ENCODE data around the gene DOCK6. TPM values are rescaled to one million over a fixed set of nuclear protein-coding genes. Genes with fewer than 3 reads are reported as not detected.

Gene DOCK6
- total and polyA plus RNA-seq, 2 of the 13 experiments (the other 11 are each of a cell fraction or from before 2014, with no cell fraction given): 5.4 to 38.1 TPM

GRCh38 chr19:11293433-11294389, 31.4 kb upstream of the DOCK6 start (continued):
- TF ChIP-seq ZNF556 (CRISPR knock-in tag; IDR thresholded peaks at IDR 0.05; ENCODE audit: borderline replicate concordance) (peak; percentile 35; the same call in 1 of the 2 replicates), ZNF788 (CRISPR knock-in tag; IDR thresholded peaks at IDR 0.05; ENCODE audit: borderline replicate concordance) (peak; percentile 79; the same call in 1 of the 2 replicates), RXRA (CRISPR knock-in tag; IDR thresholded peaks at IDR 0.05) (0 out of 2 replicates have a peak, but pooled peaks have one; percentile 33), ZNF12 (CRISPR knock-in tag; IDR thresholded peaks at IDR 0.05) (no peak), ZGPAT (CRISPR knock-in tag; IDR thresholded peaks at IDR 0.05) (peak; percentile 42; the same call in 1 of the 2 replicates), ARID5B (CRISPR knock-in tag; IDR thresholded peaks at IDR 0.05) (peak; percentile 48), YEATS2 (CRISPR knock-in tag; IDR thresholded peaks at IDR 0.05; ENCODE audit: borderline replicate concordance) (peak; percentile 53; the same call in 1 of the 2 replicates), SP4 (CRISPR knock-in tag; IDR thresholded peaks at IDR 0.05) (peak; percentile 64), U2AF1 (optimal IDR thresholded peaks at IDR 0.05; ENCODE audit: low read depth, low read length) (no peak), MBD4 (IDR thresholded peaks at IDR 0.05; ENCODE audit: borderline replicate concordance, low read length) (no peak), ZNF687 (CRISPR knock-in tag; IDR thresholded peaks at IDR 0.05) (peak; percentile 73), ZFP36L2 (CRISPR knock-in tag; IDR thresholded peaks at IDR 0.05) (no peak), ZNF782 (CRISPR knock-in tag; IDR thresholded peaks at IDR 0.05; ENCODE audit: borderline replicate concordance) (no peak), KDM1A (CRISPR knock-in tag; IDR thresholded peaks at IDR 0.05) (no peak), FOXC1 (CRISPR knock-in tag; IDR thresholded peaks at IDR 0.05; ENCODE audit: borderline replicate concordance) (0 out of 2 replicates have a peak, but pooled peaks have one; percentile 55), ZNF574 (CRISPR knock-in tag; IDR thresholded peaks at IDR 0.05) (peak; percentile 81)

Data from HepG2 (cell line).